ENCODE results near the gene CCL26. TPM values are rescaled to one million over a fixed set of nuclear protein-coding genes. Genes with fewer than 3 reads are reported as not detected.

Gene CCL26
- total and polyA plus RNA-seq, 2 donors (not counting 3 experiments of a cell fraction or from before 2014, with no cell fraction given): not detected

DNA sequence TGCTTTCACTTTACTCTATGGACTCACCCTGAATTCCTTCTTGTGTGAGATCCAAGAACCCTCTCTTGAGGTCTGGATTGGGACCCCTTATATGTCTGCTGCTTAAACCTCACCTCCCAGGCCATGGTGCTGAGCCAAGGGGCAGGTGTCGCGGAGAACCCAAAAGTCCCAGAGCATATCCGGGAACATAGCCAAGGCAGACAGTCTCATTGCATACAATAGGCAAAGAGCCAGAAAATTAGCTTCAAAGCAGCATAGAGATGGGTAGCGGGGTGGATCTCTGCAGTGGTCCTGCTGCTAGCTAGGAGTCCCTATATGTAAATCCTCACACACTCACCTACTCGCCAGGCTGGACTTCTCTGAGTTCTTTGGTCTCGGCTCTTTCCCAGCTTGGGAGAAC, 36.1 kb upstream of the CCL26 start:
- Histone ChIP-seq H3K4me1 (ENCODE audit: control insufficient read depth, extremely low read depth, insufficient read depth, low read length) (no peaks in the 10 kb centered on the region), H3K4me3 (replicated peaks in 1 of 3; ENCODE audit: insufficient read depth in 1 of 3, low read depth in 1 of 3, low read length in 3 of 3) (no peak overlapping the region), H4K20me1 (replicated peaks; ENCODE audit: control insufficient read depth, extremely low read depth, insufficient read depth, low read length) (no peaks in the 10 kb centered on the region), H3K4me2 (ENCODE audit: insufficient read depth, low read length) (no peak overlapping the region), H3K9me1 (replicated peaks; ENCODE audit: control insufficient read depth, extremely low read depth, insufficient read depth, low read length) (no peaks in the 10 kb centered on the region), H3K36me3 (ENCODE audit: control insufficient read depth in 2 of 2, extremely low read depth in 1 of 2, insufficient read depth in 2 of 2, low read length in 2 of 2) (no peaks in the 10 kb centered on the region), H3K9me3 (replicated peaks; ENCODE audit: control insufficient read depth, insufficient read depth, low read length) (no peaks in the 10 kb centered on the region), H3K79me2 (ENCODE audit: control insufficient read depth, insufficient read depth, low read length) (no peaks in the 10 kb centered on the region), H3K27ac (ENCODE audit: insufficient read depth, low read depth, low read length) (no peak overlapping the region), H3K9ac (replicated peaks; ENCODE audit: extremely low read depth, insufficient read depth, low read length) (no peak overlapping the region), H2AFZ (ENCODE audit: low read depth, low read length) (no peak overlapping the region), H3K27me3 (ENCODE audit: control insufficient read depth in 2 of 2, insufficient read depth in 2 of 2, low read length in 2 of 2) (no peaks in the 10 kb centered on the region)
- dilution Hi-C loops (cut with MboI; ENCODE audit: extremely low pct_ligation_motif_present, low sequenced_read_pairs): no loop called here
- intact Hi-C loops (cut with micrococcal nuclease): no loop called here
- no peak for DNase-seq (ENCODE audit: low read depth, low spot score)
- no TSS peak for BruUV-seq (replicated peaks)
- no peak for FAIRE-seq
- ChIA-PET POLR2A (no interaction called here), CTCF (no interaction called here)
- TF ChIP-seq JUN (IDR thresholded peaks at IDR 0.05; ENCODE audit: borderline replicate concordance, insufficient read depth, insufficient read length, low read depth) (no peak), EZH2 (IDR thresholded peaks at IDR 0.05; ENCODE audit: borderline replicate concordance, low read depth, low read length, severe bottlenecking) (no peak), GATA2 (IDR thresholded peaks at IDR 0.05; ENCODE audit: insufficient read depth, insufficient read length, low read depth, low read length) (no peak), MYC (IDR thresholded peaks at IDR 0.05; ENCODE audit: low read depth, low read length) (no peak), POLR2A (IDR thresholded peaks at IDR 0.05; ENCODE audit: low read depth, low read length) (no peak), FOS (IDR thresholded peaks at IDR 0.05; ENCODE audit: borderline replicate concordance, insufficient read depth, low read length) (no peak), POLR2AphosphoS5 (IDR thresholded peaks at IDR 0.05; ENCODE audit: insufficient read depth, low read depth, low read length) (no peak), CTCF (IDR thresholded peaks at IDR 0.05; ENCODE audit: extremely low read depth in 1 of 2, insufficient read depth in 1 of 2, low read depth in 1 of 2, low read length in 2 of 2) (no peak)

Data from endothelial cell of umbilical vein (primary cell).